ENCODE measurements around the gene SLC9B1.

SLC9B1 gene

GRCh38 chr4:103032574-103032973 is 13.1 kb upstream of the SLC9B1 start:
- Mint-ChIP-seq H3K27ac (no peak overlapping the region), H3K27me3 (ENCODE audit: low read depth, poor library complexity) (peaks cover 8% of the 10 kb centered on the region), H3K4me1 (no peaks in the 10 kb centered on the region), H3K36me3 (ENCODE audit: low read depth) (peaks cover 12% of the 10 kb centered on the region), H3K9me3 (no peaks in the 10 kb centered on the region), H3K4me3 (no peak overlapping the region)
- no peak for DNase-seq
- peak; percentile 55 for TF ChIP-seq CTCF (IDR thresholded peaks at IDR 0.05)

GRCh38 chr4:103030791-103031190 is 11.3 kb upstream of the SLC9B1 start:
- Mint-ChIP-seq H3K36me3 (ENCODE audit: low read depth) (peaks cover 8% of the 10 kb centered on the region), H3K27ac (no peak overlapping the region), H3K27me3 (ENCODE audit: low read depth, poor library complexity) (peaks cover 8% of the 10 kb centered on the region), H3K9me3 (no peaks in the 10 kb centered on the region), H3K4me1 (no peaks in the 10 kb centered on the region), H3K4me3 (no peak overlapping the region)
- DNase-seq = no peak
- no peak for TF ChIP-seq CTCF (IDR thresholded peaks at IDR 0.05)

- Mint-ChIP-seq H3K4me3 (no peak overlapping the region), H3K27me3 (ENCODE audit: low read depth, poor library complexity) (peaks cover 8% of the 10 kb centered on the region), H3K4me1 (no peaks in the 10 kb centered on the region), H3K9me3 (no peaks in the 10 kb centered on the region), H3K27ac (no peak overlapping the region), H3K36me3 (ENCODE audit: low read depth) (no peaks in the 10 kb centered on the region)
- DNase-seq = no peak
- TF ChIP-seq CTCF (IDR thresholded peaks at IDR 0.05) = no peak
Observed at GRCh38 chr4:103029300-103029699, 9.8 kb upstream of the SLC9B1 start.

- Mint-ChIP-seq H3K4me1 (no peaks in the 10 kb centered on the region), H3K36me3 (ENCODE audit: low read depth) (no peaks in the 10 kb centered on the region), H3K4me3 (no peak overlapping the region), H3K9me3 (no peaks in the 10 kb centered on the region), H3K27ac (no peak overlapping the region), H3K27me3 (ENCODE audit: low read depth, poor library complexity) (no peaks in the 10 kb centered on the region)
- TF ChIP-seq CTCF (IDR thresholded peaks at IDR 0.05) = no peak
- DNase-seq = no peak
Observed at GRCh38 chr4:103026868-103027267, 7.4 kb upstream of the SLC9B1 start.

- H3K27me3 Mint-ChIP-seq (ENCODE audit: low read depth, poor library complexity) = peaks cover 7% of the 10 kb centered on the region
- peaks cover 2% of the 10 kb centered on the region for H3K36me3 Mint-ChIP-seq (ENCODE audit: low read depth)
- no peak for TF ChIP-seq CTCF (IDR thresholded peaks at IDR 0.05)
- no peak overlapping the region for H3K4me3 Mint-ChIP-seq
- H3K27ac Mint-ChIP-seq = no peak overlapping the region
- no peak for DNase-seq
- H3K9me3 Mint-ChIP-seq = no peaks in the 10 kb centered on the region
- no peaks in the 10 kb centered on the region for H3K4me1 Mint-ChIP-seq
Observed at GRCh38 chr4:103024996-103025395, 5.5 kb upstream of the SLC9B1 start.

GRCh38 chr4:103021120-103021519 is 1.6 kb upstream of the SLC9B1 start:
- no peak for TF ChIP-seq CTCF (IDR thresholded peaks at IDR 0.05)
- Mint-ChIP-seq H3K4me1 (peaks cover 5% of the 10 kb centered on the region), H3K27me3 (ENCODE audit: low read depth, poor library complexity) (peaks cover 12% of the 10 kb centered on the region), H3K4me3 (no peak overlapping the region), H3K9me3 (peaks cover 14% of the 10 kb centered on the region), H3K27ac (no peak overlapping the region), H3K36me3 (ENCODE audit: low read depth) (peaks cover 10% of the 10 kb centered on the region)
- DNase-seq = no peak
